Cardiac septum (tissue), 1 donor: Measurements from ENCODE around the gene UBE2L5. TPM values are rescaled to one million over a fixed set of nuclear protein-coding genes. Genes with fewer than 3 reads are reported as not detected.
A peak's percentile ranks its signal among the peaks of the same experiment; 100 is the strongest.

Experiments
- DNase-seq: peaks from one replicate; pipeline ENCODE4 v3.0.0-alpha.2; 2020; ENCODE audit warnings: low spot score
- intact Hi-C: fragments of 100-400 bp; cut with DNase I; formaldehyde crosslinking; loops from one replicate; pipeline ENCODE4 v1.14.0; 2022
- total RNA-seq: library from RNA; stranded (reverse); fragmentation: NEBNext Ultra II Directional; extraction: Animal tissue kit (Norgen Biotek cat#: 25700); gene quantifications from one replicate; pipeline ENCODE4 v1.2.1, GENCODE V29; 2021
- donor health status: DM: no; HTN: no; CAD: no.

Gene UBE2L5
- total RNA-seq, 1 donor from 2014 or later = not detected

GRCh38 chr13:30401347-30401746, 20.9 kb upstream of the UBE2L5 start:
- DNase-seq = no peak
- intact Hi-C loops = loop anchor here (10.0 kb wide), 1 partner anchor 403 kb away; no protein-coding TSS in a partner anchor

- intact Hi-C loops = loop anchor here (10.0 kb wide), 1 partner anchor 401 kb away; no protein-coding TSS in a partner anchor
- DNase-seq = no peak
Measured at GRCh38 chr13:30403456-30403855, 18.8 kb upstream of the UBE2L5 start.

GRCh38 chr13:30404207-30404606, 18.1 kb upstream of the UBE2L5 start:
- intact Hi-C loops = loop anchor here (10.0 kb wide), 1 partner anchor 401 kb away; no protein-coding TSS in a partner anchor
- no peak for DNase-seq

- intact Hi-C loops = loop anchor here (5.0 to 10.0 kb wide), 2 partner anchors 40 to 398 kb away; no protein-coding TSS in a partner anchor
- DNase-seq = no peak
Measured at GRCh38 chr13:30406779-30407416, 15.4 kb upstream of the UBE2L5 start.

GRCh38 chr13:30408319-30409101, 13.8 kb upstream of the UBE2L5 start:
- intact Hi-C loops = loop anchor here (1.0 to 10.0 kb wide), 5 partner anchors 13 to 396 kb away; no protein-coding TSS in a partner anchor
- peak; percentile 97 for DNase-seq

GRCh38 chr13:30409886-30410704, 12.2 kb upstream of the UBE2L5 start:
- intact Hi-C loops = loop anchor here (5.0 to 10.0 kb wide), 2 partner anchors 37 to 395 kb away; no protein-coding TSS in a partner anchor
- no peak for DNase-seq

GRCh38 chr13:30410705-30411125, 11.6 kb upstream of the UBE2L5 start:
- intact Hi-C loops = no loop called here
- DNase-seq = no peak

GRCh38 chr13:30412346-30412745, 9.9 kb upstream of the UBE2L5 start:
- intact Hi-C loops = no loop called here
- DNase-seq = no peak

- no peak for DNase-seq
- intact Hi-C loops = no loop called here
Measured at GRCh38 chr13:30413842-30414241, 8.5 kb upstream of the UBE2L5 start.

- DNase-seq = no peak
- intact Hi-C loops = no loop called here
Measured at GRCh38 chr13:30415430-30416030, 6.8 kb upstream of the UBE2L5 start.

- DNase-seq = no peak
- intact Hi-C loops = no loop called here
Measured at GRCh38 chr13:30416471-30416870, 5.8 kb upstream of the UBE2L5 start.

- intact Hi-C loops = no loop called here
- DNase-seq = no peak
Measured at GRCh38 chr13:30418075-30418716, 4.1 kb upstream of the UBE2L5 start.

- no peak for DNase-seq
- intact Hi-C loops = no loop called here
Measured at GRCh38 chr13:30418717-30419459, 3.4 kb upstream of the UBE2L5 start.

GRCh38 chr13:30421093-30422053, 920 bp upstream of the UBE2L5 start:
- DNase-seq = peak; percentile 93
- intact Hi-C loops = loop anchor here (1.0 to 10.0 kb wide), 4 partner anchors 13 to 196 kb away; partner anchors contain the start of genes HMGB1, KATNAL1 and USPL1

- intact Hi-C loops = loop anchor here (5.0 to 10.0 kb wide), 2 partner anchors 119 to 193 kb away; partner anchors contain the start of genes KATNAL1 and USPL1
- no peak for DNase-seq
Measured at GRCh38 chr13:30423891-30424290, 1.6 kb downstream of the UBE2L5 start.

- intact Hi-C loops = loop anchor here (10.0 kb wide), 1 partner anchor 124 kb away; the partner anchor contains the start of gene KATNAL1
Measured at GRCh38 chr13:30429235-30429634, 6.9 kb downstream of the UBE2L5 start.

More at GRCh38 chr13:30429235-30429634, 6.9 kb downstream of the UBE2L5 start:
- DNase-seq = no peak
